ENCODE results near the gene POLR2I. TPM values are rescaled to one million over a fixed set of nuclear protein-coding genes. Genes with fewer than 3 reads are reported as not detected.

The POLR2I gene
- total and polyA plus RNA-seq, 2 of the 13 experiments (the other 11 are each of a cell fraction or from before 2014, with no cell fraction given): 40.5 to 104 TPM

GRCh38 chr19:36120092-36120983 is 5.7 kb upstream of the POLR2I start (continued):
- TF ChIP-seq TERF1 (CRISPR knock-in tag; IDR thresholded peaks at IDR 0.05) (no peak), ZNF552 (CRISPR knock-in tag; IDR thresholded peaks at IDR 0.05; ENCODE audit: borderline replicate concordance) (peak; percentile 83), SNRNP70 (IDR thresholded peaks at IDR 0.05; ENCODE audit: low read depth, low read length) (no peak), POLR2AphosphoS5 (IDR thresholded peaks at IDR 0.05; ENCODE audit: low read depth, low read length) (peak; percentile 77), TBX2 (CRISPR knock-in tag; IDR thresholded peaks at IDR 0.05; ENCODE audit: borderline replicate concordance) (peak; percentile 89), AGO2 (optimal IDR thresholded peaks at IDR 0.05; ENCODE audit: low read depth, low read length) (peak; percentile 61), ZNF343 (CRISPR knock-in tag; IDR thresholded peaks at IDR 0.05) (peak; percentile 15; the same call in 1 of the 2 replicates), ZNF691 (CRISPR knock-in tag; IDR thresholded peaks at IDR 0.05; ENCODE audit: borderline replicate concordance, low read depth) (peak; percentile 81; the same call in 1 of the 2 replicates), ZNF83 (CRISPR knock-in tag; IDR thresholded peaks at IDR 0.05; ENCODE audit: borderline replicate concordance) (no peak), JARID2 (CRISPR knock-in tag; IDR thresholded peaks at IDR 0.05; ENCODE audit: insufficient replicate concordance) (no peak), ZNF580 (CRISPR knock-in tag; IDR thresholded peaks at IDR 0.05; ENCODE audit: borderline replicate concordance, low read depth) (no peak), THAP11 (CRISPR knock-in tag; IDR thresholded peaks at IDR 0.05) (peak; percentile 87), ZNF362 (CRISPR knock-in tag; IDR thresholded peaks at IDR 0.05; ENCODE audit: borderline replicate concordance) (no peak; the same call in 1 of the 2 replicates), CREB1 (IDR thresholded peaks at IDR 0.05) (no peak), CREB1 (CRISPR knock-in tag; IDR thresholded peaks at IDR 0.05) (peak; percentile 61), ZNF556 (CRISPR knock-in tag; IDR thresholded peaks at IDR 0.05; ENCODE audit: borderline replicate concordance) (no peak; the same call in 1 of the 2 replicates), ZNF24 (IDR thresholded peaks at IDR 0.05) (peak; percentile 85; the same call in 1 of the 2 replicates), ATF7-NPFF (CRISPR knock-in tag; IDR thresholded peaks at IDR 0.05; ENCODE audit: low read depth) (no peak), NR2F1 (CRISPR knock-in tag; IDR thresholded peaks at IDR 0.05) (0 out of 4 replicates have a peak, but pooled peaks of 1 of the 2 experiments have one; percentile 25), DZIP1 (CRISPR knock-in tag; IDR thresholded peaks at IDR 0.05) (no peak), NONO (IDR thresholded peaks at IDR 0.05) (no peak), NONO (CRISPR knock-in tag; conservative IDR thresholded peaks at IDR 0.05) (peak; percentile 86), U2AF1 (optimal IDR thresholded peaks at IDR 0.05; ENCODE audit: low read depth, low read length) (peak; percentile 75)
